ENCODE measurements around the gene TNNT2.

Gene TNNT2

DNA sequence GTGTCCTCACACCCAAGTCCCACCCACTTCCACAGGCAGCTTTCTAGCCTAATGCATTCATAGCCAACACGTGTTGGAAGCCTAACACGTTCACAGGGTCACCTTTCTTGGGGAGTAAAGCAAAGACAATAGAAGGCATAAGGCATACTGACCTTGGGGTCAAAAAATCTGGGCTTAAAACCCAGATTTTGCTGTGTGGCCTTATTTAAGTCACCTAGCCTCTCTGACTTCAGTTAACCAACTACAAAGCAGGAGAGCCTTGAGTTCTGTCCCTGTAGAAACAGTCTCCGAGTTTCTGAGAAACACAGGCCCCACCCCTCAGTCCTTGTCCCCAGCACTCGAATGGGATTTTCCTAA lies 1.4 kb downstream of the TNNT2 start:
- no peak for DNase-seq

- DNase-seq = no peak
Observed at GRCh38 chr1:201375169-201375568, 2.3 kb downstream of the TNNT2 start.

DNA sequence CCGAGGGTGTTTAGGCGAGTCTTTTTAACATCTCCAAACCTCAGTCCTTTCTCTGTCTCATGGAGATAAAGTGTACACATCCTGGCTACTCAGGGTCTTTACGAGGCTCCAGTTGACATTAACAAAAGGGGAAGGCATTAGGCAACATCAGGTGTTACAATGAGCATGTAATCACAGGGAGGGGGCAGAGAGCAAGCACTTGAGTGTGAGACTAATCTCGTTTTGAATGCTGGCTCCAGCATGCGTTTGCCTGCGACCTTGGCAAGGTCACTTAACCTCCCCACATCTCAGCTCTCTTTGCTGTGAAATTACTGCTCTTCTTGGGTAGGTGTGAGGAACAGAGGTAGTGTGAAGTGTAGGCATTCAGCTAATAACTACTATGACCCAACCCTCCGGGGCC lies 3.1 kb downstream of the TNNT2 start:
- peak; percentile 33 for DNase-seq

DNA sequence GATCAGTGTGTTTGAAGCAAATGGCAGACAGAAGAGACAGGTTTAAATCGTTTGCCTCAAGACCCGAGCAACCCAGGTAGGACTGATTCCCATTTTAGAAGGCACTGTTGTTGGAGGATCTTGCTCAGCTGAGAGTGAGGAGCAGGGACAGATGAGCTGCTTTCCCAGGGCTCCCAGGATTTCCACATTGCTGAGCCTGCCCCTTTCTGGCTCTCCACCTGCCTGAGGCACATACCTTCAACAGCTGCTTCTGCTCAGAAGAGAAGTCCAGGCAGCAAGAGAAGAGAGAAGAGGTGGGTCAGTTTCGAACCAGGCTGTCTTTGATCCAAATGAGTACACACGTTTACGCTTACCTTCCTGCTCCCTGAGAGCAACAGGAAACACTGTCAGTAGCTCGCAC lies 5.7 kb downstream of the TNNT2 start:
- no peak for DNase-seq

GRCh38 chr1:201371276-201371675 lies 6.2 kb downstream of the TNNT2 start:
- no peak for DNase-seq

DNA sequence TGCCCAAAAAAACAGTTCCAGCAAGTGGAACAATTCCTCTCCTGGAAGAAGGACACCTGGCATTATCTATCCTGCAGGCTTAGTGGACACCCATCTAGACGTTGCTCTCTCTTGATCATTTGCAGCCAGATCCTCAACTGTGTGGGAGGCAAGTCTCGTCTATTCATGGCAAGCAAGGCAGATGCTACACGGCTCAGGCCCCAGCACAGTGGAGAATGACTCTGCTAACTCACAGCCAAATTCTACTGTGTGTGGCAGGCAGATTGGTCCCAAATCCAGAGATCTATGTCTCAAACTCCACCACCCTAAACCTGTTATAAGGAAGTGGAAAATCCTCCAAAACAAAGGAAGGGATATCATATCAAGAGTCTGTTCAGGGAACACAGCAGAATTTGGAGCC lies 7.0 kb downstream of the TNNT2 start:
- DNase-seq = no peak

GRCh38 chr1:201369209-201369608 lies 8.3 kb downstream of the TNNT2 start:
- no peak for DNase-seq

- DNase-seq = no peak
Observed at GRCh38 chr1:201366696-201367095, 10.8 kb downstream of the TNNT2 start.

GRCh38 chr1:201365251-201365650 lies 12.2 kb downstream of the TNNT2 start:
- DNase-seq = no peak

- DNase-seq = no peak
Observed at GRCh38 chr1:201364808-201365105, 12.7 kb downstream of the TNNT2 start.

GRCh38 chr1:201363467-201363866 lies 14.0 kb downstream of the TNNT2 start:
- DNase-seq = no peak

DNA sequence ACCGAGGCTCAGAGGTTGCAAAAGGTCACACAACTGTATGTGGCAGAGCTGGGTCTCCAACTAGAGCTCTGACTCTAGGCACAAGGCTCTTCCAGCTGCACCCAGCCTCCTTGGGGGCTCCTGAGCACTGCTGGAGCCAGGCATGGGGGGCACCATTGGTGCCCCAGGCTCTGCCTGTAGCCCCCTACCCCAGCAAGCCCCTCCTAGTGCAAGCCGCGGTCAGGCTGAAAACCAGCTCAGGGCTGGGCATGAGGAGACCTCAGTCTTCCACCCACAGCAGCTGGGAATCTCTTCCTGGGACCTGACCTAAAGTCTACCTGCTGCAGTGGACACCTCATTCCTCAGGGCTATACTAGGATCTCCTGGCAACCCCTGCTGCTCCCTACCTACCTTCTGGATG lies 14.6 kb downstream of the TNNT2 start:
- DNase-seq = no peak

DNA sequence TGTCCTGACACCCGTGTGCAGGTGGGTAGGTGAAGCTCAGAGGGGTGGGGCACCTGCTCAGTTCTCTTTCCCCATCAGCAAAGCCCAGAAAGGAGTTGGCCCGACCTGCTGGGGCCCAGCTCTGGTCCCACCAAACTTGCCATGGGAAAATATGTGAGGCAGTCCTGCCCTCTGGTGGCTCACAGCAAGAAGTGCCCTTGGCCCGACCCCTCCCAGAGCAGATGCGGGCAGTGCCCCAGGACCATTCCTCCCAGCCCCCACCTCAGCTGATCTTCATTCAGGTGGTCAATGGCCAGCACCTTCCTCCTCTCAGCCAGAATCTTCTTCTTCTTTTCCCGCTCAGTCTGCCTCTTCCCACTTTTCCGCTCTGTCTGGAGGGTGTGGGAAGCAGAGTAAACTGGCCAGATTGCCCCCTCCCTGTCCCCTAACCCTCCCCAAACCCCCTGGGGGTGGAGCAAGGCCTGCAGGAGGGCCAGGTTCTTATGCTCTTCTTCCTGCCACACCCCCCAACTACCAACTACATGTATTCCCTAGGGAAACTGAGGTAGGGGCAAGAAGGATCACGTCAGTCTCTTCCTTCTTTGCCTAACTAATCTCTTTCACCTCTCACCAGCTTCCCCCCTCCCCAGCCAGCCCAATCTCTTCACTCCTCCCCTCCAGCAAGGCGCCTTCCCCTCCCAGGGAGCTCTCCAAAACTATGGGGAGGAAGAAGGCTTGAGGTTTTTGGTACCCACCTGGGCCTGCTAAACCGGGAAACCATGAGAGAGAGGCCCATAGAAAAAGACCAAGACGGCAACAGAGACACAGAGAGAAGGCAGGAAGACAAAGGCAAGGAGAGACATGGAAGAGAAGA lies 15.6 kb downstream of the TNNT2 start:
- peak; percentile 71 for DNase-seq

DNA sequence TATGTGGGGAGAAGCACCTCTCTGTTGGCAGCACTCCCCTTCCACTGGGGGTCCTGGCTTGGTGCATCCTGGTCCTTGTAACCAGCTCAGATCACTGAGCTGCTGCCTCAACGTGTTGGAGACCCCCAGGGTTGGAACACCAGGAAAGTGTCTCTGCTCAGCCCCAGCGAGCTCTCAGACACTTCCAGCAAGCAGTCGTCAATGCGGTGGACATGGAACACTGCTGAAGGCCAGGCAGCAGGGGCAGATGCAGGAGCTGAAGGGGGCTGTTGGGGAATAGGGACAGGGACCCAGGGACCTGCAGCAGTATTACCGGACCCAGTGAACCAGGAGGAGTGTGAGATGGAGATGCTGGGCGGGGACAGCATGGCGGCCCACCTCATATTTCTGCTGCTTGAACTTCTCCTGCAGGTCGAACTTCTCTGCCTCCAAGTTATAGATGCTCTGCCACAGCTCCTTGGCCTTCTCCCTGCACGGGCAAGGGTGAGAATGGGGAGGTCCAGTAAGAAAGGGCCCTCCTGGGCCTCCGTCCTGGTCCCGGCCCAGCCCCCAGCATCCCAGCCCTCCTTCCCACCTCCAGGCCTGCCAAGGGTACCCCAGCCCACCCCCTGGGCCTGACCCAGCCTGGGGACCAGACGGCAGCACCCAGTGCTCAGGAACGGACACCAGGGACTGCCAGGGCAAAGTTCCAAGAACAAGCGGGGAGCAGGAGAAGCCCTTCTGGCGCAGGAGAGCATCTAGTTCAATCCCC lies 16.4 kb downstream of the TNNT2 start:
- no peak for DNase-seq

GRCh38 chr1:201360486-201360885 lies 17.0 kb downstream of the TNNT2 start:
- DNase-seq = no peak

DNA sequence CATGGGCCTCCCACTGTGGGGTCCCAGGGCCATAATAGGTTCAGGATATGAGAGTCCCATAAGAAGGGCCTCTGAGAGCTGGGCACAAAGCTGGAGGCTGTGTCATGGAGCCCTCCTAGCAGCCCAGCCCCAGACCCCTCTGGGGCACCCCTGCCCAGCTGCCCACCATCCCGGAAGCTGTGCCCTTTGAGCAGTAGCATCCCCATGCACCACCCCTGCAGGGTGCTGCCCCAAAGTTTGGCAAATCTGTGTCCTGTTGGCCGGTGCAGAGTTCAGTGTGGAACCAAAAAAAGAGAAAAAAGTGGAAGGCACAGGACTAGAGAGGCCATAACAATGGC lies 17.6 kb downstream of the TNNT2 start:
- DNase-seq = no peak

- DNase-seq = peak; percentile 29
Observed at GRCh38 chr1:201359031-201359872, 18.2 kb downstream of the TNNT2 start.

- DNase-seq = no peak
Observed at GRCh38 chr1:201358596-201358995, 18.9 kb downstream of the TNNT2 start.

DNA sequence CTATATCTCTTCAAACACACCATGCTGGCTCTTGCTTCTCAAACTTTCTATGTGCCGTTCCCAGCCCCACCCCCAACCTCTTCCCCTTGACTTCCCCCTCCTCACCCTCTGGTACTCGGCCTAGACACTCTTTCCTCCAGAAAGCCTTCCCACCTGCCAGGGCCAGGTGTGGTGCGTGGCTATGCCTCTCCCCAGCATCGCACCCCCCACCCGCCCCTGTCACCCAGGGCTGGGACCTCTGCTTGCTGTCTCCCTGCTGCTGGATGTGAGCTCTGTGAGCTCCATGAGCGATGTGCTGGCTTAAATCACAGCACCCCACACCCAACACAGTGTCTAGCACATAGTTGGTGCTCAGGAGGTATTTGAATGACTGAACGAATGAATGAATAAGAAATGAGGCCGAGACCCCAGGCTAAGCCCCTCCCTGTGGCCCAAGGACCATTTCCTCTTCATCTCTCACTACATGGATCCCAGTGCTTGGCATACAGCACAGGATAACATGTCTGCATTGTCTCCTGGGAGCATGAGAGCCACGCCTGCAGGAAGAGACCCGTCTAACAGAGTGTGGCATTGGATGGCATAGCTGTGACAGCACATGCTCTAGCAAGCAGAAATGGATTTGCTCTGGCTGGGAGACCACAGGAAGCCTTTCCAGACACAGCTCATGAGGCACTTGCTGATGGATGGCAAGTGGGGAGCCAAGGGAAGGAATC lies 19.7 kb downstream of the TNNT2 start:
- DNase-seq = no peak

- DNase-seq = no peak
Observed at GRCh38 chr1:201357211-201357610, 20.3 kb downstream of the TNNT2 start.

DNA sequence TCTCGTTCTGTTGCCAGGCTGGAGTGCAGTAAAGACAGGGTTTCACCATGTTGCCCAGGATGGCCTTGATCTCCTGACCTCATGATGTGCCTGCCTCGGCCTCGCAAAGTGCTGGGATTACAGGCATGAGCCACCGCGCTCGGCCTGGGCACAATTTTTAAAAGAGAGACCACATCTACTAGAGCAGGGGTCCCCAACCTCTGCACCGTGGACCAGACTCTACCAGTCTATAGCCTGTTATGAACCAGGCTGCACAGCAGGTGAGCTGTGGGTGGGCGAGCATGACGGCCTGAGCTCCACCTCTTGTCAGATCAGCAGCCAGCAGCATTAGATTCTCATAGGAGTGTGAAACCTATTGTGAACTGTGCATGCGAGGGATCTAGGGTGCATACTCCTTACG lies 20.8 kb downstream of the TNNT2 start:
- DNase-seq = no peak

DNA sequence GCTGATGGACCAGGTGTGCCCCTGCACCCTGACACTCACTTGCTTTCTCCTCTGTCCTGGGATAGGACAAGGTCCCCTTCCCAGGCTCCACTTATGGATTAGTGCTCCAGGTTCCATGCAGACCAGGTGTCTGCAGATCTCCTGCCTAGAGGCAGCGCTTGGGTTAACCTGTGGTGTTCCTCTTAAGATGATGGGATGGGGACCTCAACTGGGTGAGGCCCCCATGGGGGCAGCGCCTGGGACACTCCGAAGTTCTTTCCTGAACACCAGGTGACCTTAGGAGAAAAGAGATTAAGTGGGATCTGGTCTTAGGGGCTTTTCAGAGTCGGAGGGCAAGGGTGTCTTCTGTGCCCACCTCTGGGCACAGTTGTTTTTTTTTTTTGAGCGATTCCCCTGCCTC lies 21.2 kb downstream of the TNNT2 start:
- DNase-seq = no peak

DNA sequence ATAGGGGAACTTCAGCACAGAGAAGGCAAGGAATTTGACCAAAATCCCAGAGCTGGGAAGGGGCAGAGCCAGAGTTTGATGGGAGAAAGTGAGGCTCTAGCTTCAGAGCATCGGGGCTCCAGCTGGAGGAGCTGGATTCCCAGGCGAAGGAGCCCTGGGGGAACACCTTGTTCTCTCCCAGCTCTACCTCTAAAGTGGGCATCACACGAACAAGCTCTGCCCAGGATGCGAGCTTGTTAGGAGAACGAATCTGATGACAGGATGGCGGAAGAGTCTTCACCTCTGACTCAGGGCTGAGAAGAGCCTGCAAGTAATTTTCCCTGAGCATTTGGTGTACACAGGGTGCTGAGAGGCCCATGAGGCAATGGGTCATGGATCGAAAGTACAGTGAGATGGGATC lies 22.0 kb downstream of the TNNT2 start:
- DNase-seq = no peak
